Endothelial cell of umbilical vein (primary cell): ENCODE measurements around the gene ACSBG1. TPM values are rescaled to one million over a fixed set of nuclear protein-coding genes. Genes with fewer than 3 reads are reported as not detected.

ENCODE experiments used
- BruUV-seq: library from RNA; stranded (reverse); fragments of 400-500 nt; replicated peaks from 2 replicates; lab custom pipeline; 2021; lab: Mats Ljungman, UMichigan
- CTCF ChIA-PET: fragments of 300-600, 350-600 bp; sonication (Branson Sonifier 250); formaldehyde crosslinking; loops from one replicate; lab custom pipeline; 2021; ENCODE audit warnings: antibody characterized with exemption, inconsistent platforms; lab: Charles Lee
- POLR2A ChIA-PET: fragments of 300-600, 350-600 bp; sonication (Branson Sonifier 250); formaldehyde crosslinking; loops from one replicate; lab custom pipeline; 2021; ENCODE audit warnings: antibody characterized with exemption, inconsistent platforms; lab: Charles Lee
- DNase-seq: peaks from one replicate; pipeline ENCODE4 v3.0.0-alpha.2; 2011; ENCODE audit warnings: low read depth, low spot score
- FAIRE-seq: peaks from 2 replicates; lab custom pipeline; 2011; peaks lifted over from hg19 to GRCh38; lab: Jason Lieb, UNC
- H2AFZ ChIP-seq: 2 replicates; pipeline ENCODE4 v1.6.0; 2012; ENCODE audit warnings: low read depth, low read length, control low read depth, inconsistent platforms
- H3K27ac ChIP-seq: 2 replicates; pipeline ENCODE4 v1.5.1; 2011; ENCODE audit warnings: low read depth, mild to moderate bottlenecking, control low read depth, low read length, moderate library complexity; ENCODE audit not compliant: insufficient read depth
- H3K27me3 ChIP-seq, 2 experiments: 2 replicates each; pipeline versions ENCODE4 v1.6.0 to v1.6.1; 2011; ENCODE audit warnings: low read length in 2 of 2, mixed read lengths in 1 of 2; ENCODE audit not compliant: control insufficient read depth in 2 of 2, insufficient read depth in 2 of 2
- H3K36me3 ChIP-seq, 2 experiments: 2 replicates in 1 of 2; 3 replicates in 1 of 2; pipeline ENCODE4 v1.5.1; 2011; ENCODE audit warnings: low read length in 2 of 2, mild to moderate bottlenecking in 1 of 2, moderate library complexity in 1 of 2; ENCODE audit not compliant: control insufficient read depth in 2 of 2, insufficient read depth in 2 of 2; ENCODE audit errors: extremely low read depth in 1 of 2
- H3K4me1 ChIP-seq: 3 replicates; pipeline ENCODE4 v1.5.1; 2011; ENCODE audit warnings: mild to moderate bottlenecking, low read length; ENCODE audit not compliant: control insufficient read depth, insufficient read depth; ENCODE audit errors: extremely low read depth
- H3K4me2 ChIP-seq: 2 replicates; pipeline ENCODE4 v1.6.1; 2011; ENCODE audit warnings: low read length, control low read depth, mixed read lengths; ENCODE audit not compliant: insufficient read depth
- H3K4me3 ChIP-seq, 3 experiments: fragments of 200-600 bp in 1 of 3; sonication (generic), shearing (Covaris generic) in 1 of 3; replicated peaks in 1 of 3; 2 replicates each; pipeline ENCODE4 v1.5.1; 2011 to 2016; ENCODE audit warnings: control low read depth in 3 of 3, low read length in 3 of 3, mild to moderate bottlenecking in 2 of 3, inconsistent platforms in 1 of 3, low read depth in 1 of 3, moderate library complexity in 1 of 3; ENCODE audit not compliant: insufficient read depth in 1 of 3
- H3K79me2 ChIP-seq: 2 replicates; pipeline ENCODE4 v1.6.0; 2012; ENCODE audit warnings: low read length, inconsistent platforms; ENCODE audit not compliant: control insufficient read depth, insufficient read depth
- H3K9ac ChIP-seq: replicated peaks from 2 replicates; pipeline ENCODE3; 2011; ENCODE audit warnings: low read length, control low read depth; ENCODE audit not compliant: insufficient read depth; ENCODE audit errors: extremely low read depth
- H3K9me1 ChIP-seq: replicated peaks from 3 replicates; pipeline ENCODE4 v1.6.0; 2011; ENCODE audit warnings: mild to moderate bottlenecking, low read length; ENCODE audit not compliant: control insufficient read depth, insufficient read depth; ENCODE audit errors: extremely low read depth
- H3K9me3 ChIP-seq: replicated peaks from 2 replicates; pipeline ENCODE4 v1.5.1; 2012; ENCODE audit warnings: low read length, inconsistent platforms; ENCODE audit not compliant: control insufficient read depth, insufficient read depth
- H4K20me1 ChIP-seq: replicated peaks from 2 replicates; pipeline ENCODE3; 2011; ENCODE audit warnings: mild to moderate bottlenecking, low read length; ENCODE audit not compliant: control insufficient read depth, insufficient read depth; ENCODE audit errors: extremely low read depth
- EZH2 ChIP-seq: IDR thresholded peaks from 2 replicates; pipeline ENCODE4 v1.6.1; 2012; ENCODE audit warnings: borderline replicate concordance, low read depth, mild to moderate bottlenecking, moderate library complexity, low read length, inconsistent platforms; ENCODE audit not compliant: severe bottlenecking
- FOS ChIP-seq: IDR thresholded peaks from 2 replicates; pipeline ENCODE4 v1.6.1; 2011; ENCODE audit warnings: mild to moderate bottlenecking, low read length, moderate library complexity, borderline replicate concordance; ENCODE audit not compliant: insufficient read depth
- GATA2 ChIP-seq: IDR thresholded peaks from 2 replicates; pipeline ENCODE4 v1.7.0; 2011; ENCODE audit warnings: low read depth, mild to moderate bottlenecking, moderate library complexity, mixed read lengths, low read length; ENCODE audit not compliant: insufficient read length, insufficient read depth
- JUN ChIP-seq: IDR thresholded peaks from 2 replicates; pipeline ENCODE4 v1.6.1; 2011; ENCODE audit warnings: borderline replicate concordance, low read depth; ENCODE audit not compliant: insufficient read length, insufficient read depth
- MAX ChIP-seq: IDR thresholded peaks from 2 replicates; pipeline ENCODE4 v1.6.1; 2011; ENCODE audit not compliant: insufficient read depth, insufficient read length
- MYC ChIP-seq: IDR thresholded peaks from one replicate; pipeline ENCODE4 v1.6.1; 2011; ENCODE audit warnings: mild to moderate bottlenecking, low read depth, low read length
- POLR2A ChIP-seq: IDR thresholded peaks from 2 replicates; pipeline ENCODE4 v1.6.1; 2012; ENCODE audit warnings: low read depth, mild to moderate bottlenecking, control low read depth, low read length
- POLR2AphosphoS5 ChIP-seq: IDR thresholded peaks from 2 replicates; pipeline ENCODE4 v1.6.1; 2012; ENCODE audit warnings: low read depth, mild to moderate bottlenecking, control low read depth, low read length, moderate library complexity; ENCODE audit not compliant: insufficient read depth
- dilution Hi-C: fragments of 300-500 bp; cut with MboI; formaldehyde crosslinking; loops from one replicate; pipeline ENCODE4 v1.15.0; 2019; ENCODE audit warnings: low sequenced_read_pairs; ENCODE audit not compliant: extremely low pct_ligation_motif_present
- intact Hi-C: fragments of 100-400 bp; cut with micrococcal nuclease; formaldehyde crosslinking; loops from one replicate; pipeline ENCODE4 v1.10.0; 2022
- polyA plus RNA-seq, 4 experiments: library from polyadenylated mRNA; depleted of rRNA in 3 of 4; stranded (reverse) in 3 of 4; unstranded in 1 of 4; fragments of >200 nt; gene quantifications; 2 replicates each; pipeline versions ENCODE4 v1.2.1 to v1.2.3, GENCODE V29; 2011 to 2012; ENCODE audit warnings: missing spikeins in 1 of 4
- total RNA-seq: library from RNA; stranded (reverse); gene quantifications from 2 replicates; pipeline ENCODE4 v1.2.3, GENCODE V29; 2021
- TF ChIP-seq, protein P1 (sequence below), 2 donors: IDR thresholded peaks; 1 replicate in 1 of 2; 2 replicates in 1 of 2; pipeline ENCODE4 v1.5.1; 2011; ENCODE audit warnings: low read length in 2 of 2, mild to moderate bottlenecking in 2 of 2, moderate library complexity in 2 of 2, control low read depth in 1 of 2, inconsistent platforms in 1 of 2, low read depth in 1 of 2; ENCODE audit not compliant: insufficient read depth in 1 of 2; ENCODE audit errors: extremely low read depth in 1 of 2

ACSBG1 gene
- total and polyA plus RNA-seq, 2 donors (not counting 3 experiments of a cell fraction or from before 2014, with no cell fraction given) = not detected

- CTCF ChIA-PET = no interaction called here
- intact Hi-C loops = loop anchor here (5.0 kb wide), 1 partner anchor 42 kb away; no protein-coding TSS in a partner anchor
- no TSS peak for BruUV-seq
Observed at GRCh38 chr15:78159395-78159794, 75.0 kb downstream of the ACSBG1 start.

More at GRCh38 chr15:78159395-78159794, 75.0 kb downstream of the ACSBG1 start:
- no peaks in the 10 kb centered on the region for H3K4me1 ChIP-seq
- no peak overlapping the region for H3K27ac ChIP-seq
- no peak overlapping the region for H3K4me3 ChIP-seq
- no peak overlapping the region for H2AFZ ChIP-seq
- H4K20me1 ChIP-seq = no peaks in the 10 kb centered on the region
- H3K9me1 ChIP-seq = no peaks in the 10 kb centered on the region
- H3K4me2 ChIP-seq = no peak overlapping the region
- H3K79me2 ChIP-seq = peaks cover 2% of the 10 kb centered on the region
- no peak for FAIRE-seq
- H3K9ac ChIP-seq = no peak overlapping the region
- DNase-seq = no peak
- TF ChIP-seq JUN (no peak), FOS (no peak), EZH2 (no peak), POLR2AphosphoS5 (no peak), POLR2A (no peak), MAX (no peak), GATA2 (no peak), MYC (no peak)
- TF ChIP-seq, protein P1, sequence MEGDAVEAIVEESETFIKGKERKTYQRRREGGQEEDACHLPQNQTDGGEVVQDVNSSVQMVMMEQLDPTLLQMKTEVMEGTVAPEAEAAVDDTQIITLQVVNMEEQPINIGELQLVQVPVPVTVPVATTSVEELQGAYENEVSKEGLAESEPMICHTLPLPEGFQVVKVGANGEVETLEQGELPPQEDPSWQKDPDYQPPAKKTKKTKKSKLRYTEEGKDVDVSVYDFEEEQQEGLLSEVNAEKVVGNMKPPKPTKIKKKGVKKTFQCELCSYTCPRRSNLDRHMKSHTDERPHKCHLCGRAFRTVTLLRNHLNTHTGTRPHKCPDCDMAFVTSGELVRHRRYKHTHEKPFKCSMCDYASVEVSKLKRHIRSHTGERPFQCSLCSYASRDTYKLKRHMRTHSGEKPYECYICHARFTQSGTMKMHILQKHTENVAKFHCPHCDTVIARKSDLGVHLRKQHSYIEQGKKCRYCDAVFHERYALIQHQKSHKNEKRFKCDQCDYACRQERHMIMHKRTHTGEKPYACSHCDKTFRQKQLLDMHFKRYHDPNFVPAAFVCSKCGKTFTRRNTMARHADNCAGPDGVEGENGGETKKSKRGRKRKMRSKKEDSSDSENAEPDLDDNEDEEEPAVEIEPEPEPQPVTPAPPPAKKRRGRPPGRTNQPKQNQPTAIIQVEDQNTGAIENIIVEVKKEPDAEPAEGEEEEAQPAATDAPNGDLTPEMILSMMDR (IDR thresholded peaks at IDR 0.05; ENCODE audit: extremely low read depth in 1 of 2, insufficient read depth in 1 of 2, low read depth in 1 of 2, low read length in 2 of 2) = no peak
- peaks cover 5 to 6% of the 10 kb centered on the region in 2 experiments for H3K36me3 ChIP-seq
- no peaks in the 10 kb centered on the region for H3K9me3 ChIP-seq
- dilution Hi-C loops = no loop called here
- POLR2A ChIA-PET = no interaction called here
- H3K27me3 ChIP-seq = no peaks in the 10 kb centered on the region
